ENCODE data around the gene ZNRF3.

- TF ChIP-seq CTCF (IDR thresholded peaks at IDR 0.05; ENCODE audit: insufficient read depth, low read length, poor library complexity, severe bottlenecking): no peak
- TF ChIP-seq EZH2phosphoT487 (conservative IDR thresholded peaks at IDR 0.05; ENCODE audit: low read length): no peak
Measured at GRCh38 chr22:29083933-29084591, 200.7 kb downstream of the ZNRF3 start.

All from SU-DHL-6 (cell line).